ENCODE results near the gene IMMP2L. TPM values are rescaled to one million over a fixed set of nuclear protein-coding genes. Genes with fewer than 3 reads are reported as not detected.

IMMP2L gene
- total RNA-seq, 1 donor from 2014 or later, result 11.9 TPM

- TF ChIP-seq CTCF (conservative IDR thresholded peaks at IDR 0.05), result no peak
- no peak for DNase-seq (ENCODE audit: low read depth, low spot score)
- Mint-ChIP-seq H3K36me3 (ENCODE audit: low read depth) (no peaks in the 10 kb centered on the region), H3K4me1 (peaks cover 3% of the 10 kb centered on the region), H3K9me3 (no peaks in the 10 kb centered on the region), H3K4me3 (no peak overlapping the region), H3K27ac (ENCODE audit: unreplicated experiment) (no peak overlapping the region), H3K27me3 (ENCODE audit: low read depth) (no peaks in the 10 kb centered on the region)
Observed at GRCh38 chr7:110861163-110861562, 701.1 kb downstream of the IMMP2L start.

GRCh38 chr7:110857106-110857505, 705.2 kb downstream of the IMMP2L start:
- H3K9me3 Mint-ChIP-seq, result no peaks in the 10 kb centered on the region
- no peak for TF ChIP-seq CTCF (conservative IDR thresholded peaks at IDR 0.05)
- peaks cover 4% of the 10 kb centered on the region for H3K4me1 Mint-ChIP-seq
- H3K36me3 Mint-ChIP-seq (ENCODE audit: low read depth), result no peaks in the 10 kb centered on the region
- H3K27me3 Mint-ChIP-seq (ENCODE audit: low read depth), result no peaks in the 10 kb centered on the region
- no peak for DNase-seq (ENCODE audit: low read depth, low spot score)
- no peak overlapping the region for H3K4me3 Mint-ChIP-seq
- no peak overlapping the region for H3K27ac Mint-ChIP-seq (ENCODE audit: unreplicated experiment)

- no peaks in the 10 kb centered on the region for H3K36me3 Mint-ChIP-seq (ENCODE audit: low read depth)
- H3K9me3 Mint-ChIP-seq, result peaks cover 2% of the 10 kb centered on the region
- no peak overlapping the region for H3K27ac Mint-ChIP-seq (ENCODE audit: unreplicated experiment)
- TF ChIP-seq CTCF (conservative IDR thresholded peaks at IDR 0.05), result no peak
- DNase-seq (ENCODE audit: low read depth, low spot score), result no peak
- H3K4me3 Mint-ChIP-seq, result no peak overlapping the region
- H3K4me1 Mint-ChIP-seq, result peaks cover 4% of the 10 kb centered on the region
- H3K27me3 Mint-ChIP-seq (ENCODE audit: low read depth), result no peaks in the 10 kb centered on the region
Observed at GRCh38 chr7:110856704-110857103, 705.6 kb downstream of the IMMP2L start.

GRCh38 chr7:110854651-110855050, 707.6 kb downstream of the IMMP2L start:
- DNase-seq (ENCODE audit: low read depth, low spot score), result no peak
- Mint-ChIP-seq H3K36me3 (ENCODE audit: low read depth) (no peaks in the 10 kb centered on the region), H3K4me1 (peaks cover 4% of the 10 kb centered on the region), H3K9me3 (peaks cover 2% of the 10 kb centered on the region), H3K27ac (ENCODE audit: unreplicated experiment) (no peak overlapping the region), H3K27me3 (ENCODE audit: low read depth) (no peaks in the 10 kb centered on the region), H3K4me3 (no peak overlapping the region)
- TF ChIP-seq CTCF (conservative IDR thresholded peaks at IDR 0.05), result no peak

- H3K9me3 Mint-ChIP-seq, result peaks cover 2% of the 10 kb centered on the region
- no peak overlapping the region for H3K27ac Mint-ChIP-seq (ENCODE audit: unreplicated experiment)
- no peaks in the 10 kb centered on the region for H3K36me3 Mint-ChIP-seq (ENCODE audit: low read depth)
- DNase-seq (ENCODE audit: low read depth, low spot score), result no peak
- peaks cover 4% of the 10 kb centered on the region for H3K4me1 Mint-ChIP-seq
- TF ChIP-seq CTCF (conservative IDR thresholded peaks at IDR 0.05), result no peak
- no peaks in the 10 kb centered on the region for H3K27me3 Mint-ChIP-seq (ENCODE audit: low read depth)
- no peak overlapping the region for H3K4me3 Mint-ChIP-seq
Observed at GRCh38 chr7:110854166-110854565, 708.1 kb downstream of the IMMP2L start.

- H3K27me3 Mint-ChIP-seq (ENCODE audit: low read depth), result no peaks in the 10 kb centered on the region
- TF ChIP-seq CTCF (conservative IDR thresholded peaks at IDR 0.05), result no peak
- H3K36me3 Mint-ChIP-seq (ENCODE audit: low read depth), result no peaks in the 10 kb centered on the region
- DNase-seq (ENCODE audit: low read depth, low spot score), result no peak
- peaks cover 2% of the 10 kb centered on the region for H3K9me3 Mint-ChIP-seq
- no peak overlapping the region for H3K4me3 Mint-ChIP-seq
- H3K4me1 Mint-ChIP-seq, result peaks cover 4% of the 10 kb centered on the region
- no peak overlapping the region for H3K27ac Mint-ChIP-seq (ENCODE audit: unreplicated experiment)
Observed at GRCh38 chr7:110853263-110853662, 709.0 kb downstream of the IMMP2L start.
